CD4-positive, alpha-beta T cell treated with Interleukin-4 for 1 hour (primary cell): ENCODE data around the gene TBC1D13.
"Not testable (repeated sequence)": the region's sequence is repeated elsewhere in the genome, so short reads cannot be mapped to it uniquely, and the experiment has no call there.

Source experiments
- DNase-seq, 2 donors: peaks; one replicate each; pipeline ENCODE4 v3.0.0-alpha.2; 2020 to 2022

The TBC1D13 gene

GRCh38 chr9:128847803-128848202 lies 60.8 kb downstream of the TBC1D13 start:
- DNase-seq: no peak

- DNase-seq: not testable (repeated sequence)
These were observed 64.0 kb downstream of the TBC1D13 start for GRCh38 chr9:128851024-128851423.

- DNase-seq: peak in 1 of 2 donors; percentile 27
These were observed 64.9 kb downstream of the TBC1D13 start for GRCh38 chr9:128851779-128852600.

- DNase-seq: not testable (repeated sequence)
These were observed 65.6 kb downstream of the TBC1D13 start for GRCh38 chr9:128852646-128853045.

- DNase-seq: not testable (repeated sequence)
These were observed 67.4 kb downstream of the TBC1D13 start for GRCh38 chr9:128854454-128854853.

- not testable (repeated sequence) for DNase-seq
These were observed 71.4 kb downstream of the TBC1D13 start for GRCh38 chr9:128858476-128858875.
